Left lung (tissue), 10 donors: ENCODE results near the gene TRAF1. TPM values are rescaled to one million over a fixed set of nuclear protein-coding genes. Genes with fewer than 3 reads are reported as not detected.

Experiments
- ATAC-seq: fragments of 200-7000 bp; cut with Tn5 transposase; one replicate; pipeline ENCODE4 v1.9.1; 2020; ENCODE audit warnings: moderate library complexity
- DNase-seq, 4 donors: peaks; one replicate each; pipeline ENCODE4 v3.0.0-alpha.2; 2013 to 2020
- H3K27ac ChIP-seq, 2 donors: fragments of 200-600 bp; sonication (generic) in 1 of 2; one replicate each; pipeline versions ENCODE4 v1.5.0 to v1.8.0; 2020 to 2021
- H3K27me3 ChIP-seq, 2 donors: fragments of 200-600 bp; sonication (generic) in 1 of 2; one replicate each; pipeline versions ENCODE4 v1.5.0 to v1.8.0; 2020 to 2021
- H3K36me3 ChIP-seq, 2 donors: fragments of 200-600 bp; sonication (generic) in 1 of 2; one replicate each; pipeline versions ENCODE4 v1.5.0 to v1.8.0; 2020 to 2021
- H3K4me1 ChIP-seq, 2 donors: fragments of 200-600 bp; one replicate each; pipeline ENCODE4 v1.8.0; 2021
- H3K4me3 ChIP-seq, 2 donors: fragments of 200-600 bp; sonication (generic) in 1 of 2; one replicate each; pipeline versions ENCODE4 v1.5.0 to v1.8.0; 2020 to 2021; ENCODE audit warnings: mild to moderate bottlenecking in 1 of 2
- H3K9me3 ChIP-seq, 2 donors: fragments of 200-600 bp; sonication (generic) in 1 of 2; one replicate each; pipeline versions ENCODE4 v1.5.0 to v1.8.0; 2020 to 2021
- CTCF ChIP-seq, 2 donors: fragments of 200-600 bp; sonication (generic) in 1 of 2; IDR thresholded peaks; one replicate each; pipeline versions ENCODE4 v1.5.0 to v1.8.0; 2021; ENCODE audit warnings: antibody characterized with exemption in 2 of 2
- intact Hi-C, 2 donors: fragments of 100-400 bp; cut with DNase I; formaldehyde crosslinking; loops; one replicate each; pipeline versions ENCODE4 v1.11.2 to v1.14.2; 2022
- polyA plus RNA-seq, 6 donors: library from polyadenylated mRNA; unstranded; fragments of 120-200 nt; gene quantifications; one replicate each; pipeline ENCODE4 v1.2.1, GENCODE V29; 2013; ENCODE audit not compliant: insufficient read length in 6 of 6
- total RNA-seq, 2 donors: library from RNA; stranded (reverse); fragmentation: NEBNext Ultra II Directional; extraction: Animal tissue kit (Norgen Biotek cat#: 25700); gene quantifications; one replicate each; pipeline ENCODE4 v1.2.1, GENCODE V29; 2021
- donor health status: DM: no; HTN: yes; CAD: no.
- donor health status: DM: no; HTN: no; CAD: no.

The TRAF1 gene
- total and polyA plus RNA-seq, 8 donors, result 4.4 to 10.8 (median 8.5) TPM

GRCh38 chr9:120970244-120970643 lies 43.6 kb upstream of the TRAF1 start:
- Histone ChIP-seq H3K4me1 (no peaks in the 10 kb centered on the region), H3K4me3 (no peak overlapping the region), H3K27me3 (no peaks in the 10 kb centered on the region), H3K27ac (no peak overlapping the region), H3K36me3 (no peaks in the 10 kb centered on the region), H3K9me3 (no peaks in the 10 kb centered on the region)
- intact Hi-C loops, result no loop called here
- DNase-seq (no peak), ATAC-seq (no peak)
- no peak for TF ChIP-seq CTCF (IDR thresholded peaks at IDR 0.05)

- intact Hi-C loops, result no loop called here
- TF ChIP-seq CTCF (IDR thresholded peaks at IDR 0.05), result no peak
- H3K27me3 ChIP-seq, result no peaks in the 10 kb centered on the region
- ATAC-seq (no peak), DNase-seq (no peak)
- H3K27ac ChIP-seq, result no peak overlapping the region
- H3K9me3 ChIP-seq, result no peaks in the 10 kb centered on the region
- peaks cover 0 to 14% of the 10 kb centered on the region in 2 donors for H3K36me3 ChIP-seq
- H3K4me3 ChIP-seq, result no peak overlapping the region
- H3K4me1 ChIP-seq, result no peaks in the 10 kb centered on the region
These were observed 39.4 kb upstream of the TRAF1 start for GRCh38 chr9:120966013-120966369.

GRCh38 chr9:120965344-120966012 lies 38.9 kb upstream of the TRAF1 start:
- H3K27me3 ChIP-seq, result no peaks in the 10 kb centered on the region
- ATAC-seq (peak; percentile 36), DNase-seq (peak in 1 of 4 donors; percentile 17)
- H3K9me3 ChIP-seq, result no peaks in the 10 kb centered on the region
- H3K27ac ChIP-seq, result no peak overlapping the region
- TF ChIP-seq CTCF (IDR thresholded peaks at IDR 0.05), result no peak
- intact Hi-C loops, result no loop called here
- H3K4me3 ChIP-seq, result no peak overlapping the region
- H3K36me3 ChIP-seq, result peaks cover 0 to 19% of the 10 kb centered on the region in 2 donors
- no peaks in the 10 kb centered on the region for H3K4me1 ChIP-seq

- DNase-seq (no peak), ATAC-seq (no peak)
- Histone ChIP-seq H3K36me3 (peaks cover 0 to 19% of the 10 kb centered on the region in 2 donors), H3K4me1 (no peaks in the 10 kb centered on the region), H3K9me3 (no peaks in the 10 kb centered on the region), H3K27me3 (no peaks in the 10 kb centered on the region), H3K27ac (no peak overlapping the region), H3K4me3 (no peak overlapping the region)
- intact Hi-C loops, result no loop called here
- TF ChIP-seq CTCF (IDR thresholded peaks at IDR 0.05), result no peak
These were observed 35.3 kb upstream of the TRAF1 start for GRCh38 chr9:120961936-120962335.

GRCh38 chr9:120960001-120960400 lies 33.4 kb upstream of the TRAF1 start:
- intact Hi-C loops, result no loop called here
- no peak for DNase-seq

More at GRCh38 chr9:120960001-120960400, 33.4 kb upstream of the TRAF1 start:
- H3K4me3 ChIP-seq, result no peak overlapping the region
- no peaks in the 10 kb centered on the region for H3K4me1 ChIP-seq
- H3K36me3 ChIP-seq, result peaks cover 0 to 19% of the 10 kb centered on the region in 2 donors
- no peak overlapping the region for H3K27ac ChIP-seq
- no peaks in the 10 kb centered on the region for H3K27me3 ChIP-seq
- no peak for TF ChIP-seq CTCF (IDR thresholded peaks at IDR 0.05)
- no peaks in the 10 kb centered on the region for H3K9me3 ChIP-seq
- no peak for ATAC-seq
